Central memory CD4-positive, alpha-beta T cell (primary cell): ENCODE results near the gene VIPR2.

ENCODE experiments used
- DNase-seq: peaks from one replicate; pipeline ENCODE4 v3.0.0; 2022

Gene VIPR2

DNA sequence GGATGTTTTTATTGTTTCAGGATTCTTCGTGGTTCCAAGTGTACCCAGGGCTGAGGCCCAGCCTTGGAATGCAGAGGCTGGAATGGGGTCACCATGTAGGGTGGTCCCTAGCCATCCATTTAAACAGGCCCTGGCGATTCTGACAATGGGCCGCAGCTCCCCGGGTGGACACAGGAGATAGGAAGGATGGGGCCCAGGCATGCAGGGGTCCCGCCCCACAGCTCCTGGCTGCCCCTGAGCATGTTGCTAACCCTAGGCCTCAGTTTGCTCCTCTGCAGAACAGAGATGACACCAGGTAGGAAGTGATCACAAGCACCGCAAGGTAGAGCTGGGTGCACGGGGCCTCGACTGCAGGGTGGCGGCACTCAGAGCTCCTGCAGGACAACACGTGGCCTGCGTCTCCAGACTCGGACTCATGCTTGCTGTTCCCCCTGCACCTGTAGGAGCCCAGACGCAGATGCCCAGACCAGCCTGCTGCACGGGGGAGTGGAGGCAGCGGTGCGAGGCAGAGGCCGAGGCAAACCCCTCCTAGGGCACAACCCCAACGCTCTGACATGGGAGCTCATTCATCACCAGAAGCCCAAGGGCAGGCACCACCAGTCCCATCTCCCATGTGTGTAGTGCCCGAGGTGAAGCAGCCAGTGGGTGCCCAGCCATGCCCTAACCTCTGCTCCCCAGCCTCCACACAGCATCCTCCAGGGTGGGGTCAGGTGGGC lies 25.5 kb downstream of the VIPR2 start:
- DNase-seq: no peak

DNA sequence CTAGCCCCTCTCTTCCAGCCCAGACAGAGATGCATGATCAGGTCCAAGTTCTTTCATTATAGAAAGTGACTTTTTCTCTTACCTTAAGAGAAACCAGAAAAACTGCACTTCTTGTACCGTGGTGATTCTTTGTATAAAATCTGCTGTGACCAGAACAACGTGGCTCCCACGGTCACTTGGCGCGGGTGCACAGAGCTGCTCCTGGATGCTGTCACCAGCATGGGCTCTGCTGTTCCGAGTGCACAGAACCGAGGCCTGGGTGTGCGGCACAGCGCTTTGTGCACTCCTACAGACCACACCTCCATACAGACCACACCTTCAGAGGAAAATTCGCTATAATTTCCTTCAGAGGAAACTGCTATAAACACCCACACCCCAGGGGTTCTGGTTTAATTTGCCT lies 26.0 kb downstream of the VIPR2 start:
- DNase-seq: no peak

DNA sequence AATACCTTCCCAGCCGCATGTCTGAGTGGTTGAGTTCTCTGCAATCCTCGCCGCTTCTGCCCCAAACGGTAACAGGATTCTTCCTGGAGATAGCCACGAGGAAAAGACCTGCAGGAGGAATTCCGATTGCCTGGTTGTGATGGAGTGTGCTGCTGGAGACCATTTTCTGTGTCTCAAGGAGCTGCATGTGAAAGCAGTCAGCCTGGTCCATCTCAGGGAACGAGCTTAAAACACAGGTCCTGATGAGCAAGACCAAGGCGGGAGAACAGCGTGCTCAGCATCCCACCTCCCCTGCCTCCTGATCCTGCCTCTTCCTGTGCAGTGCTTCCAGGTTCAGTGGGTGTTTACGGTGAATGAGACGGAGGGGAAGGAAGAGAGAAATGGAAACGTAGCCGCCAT lies 26.5 kb downstream of the VIPR2 start:
- no peak for DNase-seq

DNA sequence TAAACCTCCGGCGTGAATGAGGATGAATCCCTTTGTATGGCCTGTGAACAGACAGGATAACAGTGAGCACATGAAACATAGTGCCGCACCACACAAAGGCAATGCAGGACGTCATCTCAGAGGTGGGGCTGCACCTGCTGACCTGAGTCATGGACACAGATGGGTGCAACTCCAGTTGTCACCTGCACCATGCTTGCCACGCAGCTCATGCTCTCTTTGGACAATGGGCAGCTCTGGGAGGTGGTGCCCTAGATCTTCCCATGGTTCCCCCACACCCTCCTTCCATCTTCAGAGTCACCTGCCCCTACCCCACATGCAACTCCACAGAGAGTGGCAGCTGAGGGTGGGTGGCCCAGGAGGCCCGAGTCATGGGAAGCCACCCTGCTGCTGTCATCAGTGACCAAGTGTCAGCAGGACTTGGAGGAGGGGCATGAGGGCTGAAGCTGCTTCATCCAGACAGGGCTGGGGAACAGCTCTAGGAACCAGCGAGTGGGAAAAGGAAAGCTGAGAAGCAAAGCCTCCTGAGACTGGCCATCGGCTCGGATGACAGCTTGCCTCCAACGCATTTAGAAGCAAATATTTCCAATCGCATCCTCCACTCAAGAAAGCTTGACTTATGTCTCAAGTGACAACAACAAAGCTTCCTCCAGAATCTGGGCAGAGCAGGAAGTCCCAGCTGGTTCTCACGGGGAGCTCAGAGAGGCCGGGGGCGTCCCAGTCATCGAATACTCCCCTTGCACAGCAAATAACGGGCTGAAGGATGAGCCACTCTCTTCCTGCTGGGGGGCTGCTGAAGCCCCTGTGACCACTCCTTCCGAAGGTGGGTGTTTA lies 27.1 kb downstream of the VIPR2 start:
- DNase-seq: no peak

DNA sequence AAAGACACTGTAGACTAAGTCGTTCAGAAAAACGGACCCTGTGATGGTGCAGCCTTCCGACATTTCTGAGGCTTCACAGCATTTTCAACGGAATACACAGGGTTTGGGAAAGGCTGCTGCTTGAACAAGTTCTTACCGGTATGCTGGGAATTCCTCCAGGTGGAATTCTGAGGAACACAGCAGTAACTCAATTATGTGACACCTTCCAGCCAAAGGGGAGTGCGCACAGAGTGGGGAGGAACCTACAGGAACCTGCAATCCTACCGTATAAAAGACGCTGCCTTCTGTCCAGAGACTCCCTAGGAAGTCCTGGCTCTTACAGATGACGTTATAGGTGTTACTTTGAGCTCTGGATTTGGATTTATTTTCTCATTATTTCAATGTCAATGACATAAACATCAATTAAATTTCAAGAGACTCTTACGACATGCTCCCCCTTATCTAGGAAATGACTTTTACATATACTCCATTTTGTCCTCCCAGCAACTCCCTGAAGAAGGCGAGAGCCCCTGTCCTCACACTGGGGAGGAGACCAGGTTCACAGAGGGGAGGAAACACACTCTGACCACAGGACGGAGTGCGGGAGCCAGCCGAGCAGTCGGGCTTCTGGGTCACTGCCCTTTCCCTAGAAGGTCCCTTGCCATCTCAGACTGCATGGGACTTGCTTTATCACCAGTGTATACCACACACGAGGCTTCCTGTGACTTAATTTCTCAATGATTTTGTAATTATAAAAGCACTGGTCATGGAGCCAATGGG lies 27.9 kb downstream of the VIPR2 start:
- DNase-seq: no peak

DNA sequence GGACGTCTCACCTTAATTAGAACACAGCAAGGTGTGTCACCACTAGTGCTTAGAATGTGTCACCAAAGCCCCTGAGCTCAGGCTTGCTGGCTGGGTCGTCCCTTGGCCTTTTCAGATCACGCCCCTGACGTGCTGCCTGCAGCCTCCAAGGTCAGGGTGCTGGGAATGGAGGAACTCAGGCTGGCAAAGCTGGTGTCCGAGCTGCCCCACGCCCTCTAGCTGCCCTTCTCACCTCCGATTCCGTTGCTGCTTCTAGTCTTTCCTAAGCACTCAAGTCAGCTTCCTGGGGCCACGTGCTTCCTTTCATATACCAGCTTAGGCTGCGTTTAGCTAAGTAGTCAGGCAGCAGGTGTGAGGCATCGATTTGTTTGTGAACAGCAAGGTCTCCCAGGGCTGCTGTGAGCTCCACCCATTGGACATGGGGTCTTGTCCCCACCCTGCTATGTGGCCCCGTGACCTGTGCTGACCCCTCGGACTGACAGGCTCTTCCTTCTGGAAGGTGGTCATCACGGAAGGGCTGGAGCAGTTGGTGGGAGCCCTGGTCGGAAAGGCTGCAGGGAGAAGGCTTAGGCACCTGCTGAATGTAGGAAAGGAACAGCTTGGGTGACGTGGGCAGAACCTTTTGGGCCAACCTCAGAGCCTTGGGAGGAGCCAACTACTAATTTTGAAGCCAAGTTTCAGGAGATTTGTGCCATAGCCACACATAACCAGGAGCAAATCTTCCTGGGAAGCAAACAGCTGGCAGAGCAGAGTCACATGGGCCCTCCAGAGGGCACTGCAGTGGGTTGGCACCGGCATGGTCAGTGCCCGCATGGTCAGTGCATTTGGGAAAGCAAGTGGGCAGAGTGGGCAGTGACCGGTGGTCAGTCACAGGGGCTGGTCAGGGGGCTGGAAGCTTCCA lies 28.8 kb downstream of the VIPR2 start:
- DNase-seq: no peak

DNA sequence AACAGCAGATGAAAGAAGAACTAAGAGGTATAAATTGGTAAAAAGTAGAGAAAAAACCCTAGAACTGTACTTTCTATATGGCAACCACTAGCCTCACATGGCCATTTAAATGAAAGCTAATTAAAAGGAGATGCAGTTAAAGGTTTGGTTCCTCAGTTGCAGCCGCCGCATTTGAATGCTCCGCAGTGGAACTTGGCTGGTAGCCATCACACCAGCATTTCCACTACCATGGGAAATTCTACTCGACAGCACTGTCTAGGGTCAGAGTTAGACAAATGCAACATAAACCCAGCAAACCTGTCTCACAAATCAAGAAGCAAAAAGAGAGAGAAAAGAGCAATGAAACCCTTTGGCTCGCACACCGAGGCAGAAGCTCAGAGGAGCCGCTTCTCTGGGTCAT lies 29.7 kb downstream of the VIPR2 start:
- no peak for DNase-seq

DNA sequence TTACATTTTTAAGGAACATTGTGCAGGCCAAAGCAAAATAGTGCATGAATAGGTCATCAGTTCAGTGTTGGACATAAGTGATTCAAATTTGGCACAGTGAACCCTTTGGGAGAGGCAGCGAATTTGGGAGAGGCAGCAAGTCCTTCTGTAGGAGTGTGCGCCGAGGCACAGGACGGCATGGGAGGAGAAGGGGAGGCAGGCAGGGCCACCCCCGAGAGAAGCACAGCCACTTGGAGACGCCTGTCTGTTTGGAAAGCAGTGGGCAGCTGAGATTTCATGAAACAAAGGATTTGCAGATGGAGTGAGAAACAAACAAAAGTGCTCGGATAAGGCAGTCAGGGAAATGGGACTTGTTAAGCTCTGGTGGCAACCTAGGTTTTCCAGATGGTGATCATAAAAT lies 30.6 kb downstream of the VIPR2 start:
- no peak for DNase-seq

DNA sequence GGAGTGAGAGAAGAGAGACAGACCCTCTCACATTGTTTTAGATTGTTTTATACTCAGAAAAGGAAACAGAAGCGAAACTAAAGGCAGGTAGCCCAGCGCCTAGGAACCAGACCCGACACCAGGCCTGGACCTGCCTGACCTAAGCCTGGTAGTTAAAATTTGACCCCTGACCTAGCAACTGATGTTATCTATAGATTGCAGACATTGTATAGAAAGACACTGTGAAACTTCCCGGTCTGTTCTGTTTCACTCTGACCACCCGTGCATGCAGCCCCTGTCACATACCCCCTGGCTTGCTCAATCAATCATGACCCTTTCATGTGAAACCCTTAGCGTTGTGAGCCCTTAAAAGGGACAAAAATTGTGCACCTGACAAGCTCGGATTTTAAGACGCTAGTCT lies 31.6 kb downstream of the VIPR2 start:
- DNase-seq: no peak

DNA sequence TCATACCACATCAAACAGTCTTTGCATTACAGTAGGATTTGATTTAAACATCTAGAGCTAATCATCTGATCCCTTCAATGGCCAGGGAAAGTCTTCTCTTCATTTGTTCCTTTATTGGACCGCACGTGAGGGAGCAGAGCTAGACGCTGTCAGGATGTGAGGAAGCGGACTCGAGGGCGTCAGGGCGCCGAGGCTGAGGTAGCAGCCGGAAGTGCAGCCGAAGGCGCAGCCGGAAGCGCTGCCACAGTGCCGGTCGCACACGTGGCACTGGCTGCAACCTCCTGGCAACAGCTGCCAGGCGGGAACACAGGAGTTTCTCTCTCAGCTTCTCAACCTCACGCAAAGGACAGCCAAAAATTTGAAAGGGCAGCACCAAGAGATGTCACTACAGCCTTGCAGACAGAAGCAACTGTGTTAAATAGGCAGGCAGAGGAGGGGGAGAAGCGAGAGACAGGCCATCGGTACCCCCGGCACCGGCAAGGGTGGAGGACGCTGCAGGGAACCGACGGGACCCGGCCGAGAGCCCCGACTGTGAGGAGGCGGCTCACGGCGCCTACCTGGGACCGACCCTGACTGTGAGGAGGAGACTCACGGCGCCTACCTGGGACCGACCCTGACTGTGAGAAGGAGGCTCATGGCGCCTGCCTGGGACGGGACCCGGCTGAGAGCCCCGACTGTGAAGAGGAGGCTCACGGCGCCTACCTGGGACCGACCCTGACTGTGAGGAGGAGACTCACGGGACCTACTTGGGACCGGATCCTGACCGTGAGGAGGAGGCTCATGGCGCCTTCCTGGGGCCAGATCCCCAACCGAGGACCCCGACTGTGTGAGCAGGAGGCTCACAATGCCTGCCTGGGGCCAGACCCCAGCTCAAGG lies 32.3 kb downstream of the VIPR2 start:
- no peak for DNase-seq

DNA sequence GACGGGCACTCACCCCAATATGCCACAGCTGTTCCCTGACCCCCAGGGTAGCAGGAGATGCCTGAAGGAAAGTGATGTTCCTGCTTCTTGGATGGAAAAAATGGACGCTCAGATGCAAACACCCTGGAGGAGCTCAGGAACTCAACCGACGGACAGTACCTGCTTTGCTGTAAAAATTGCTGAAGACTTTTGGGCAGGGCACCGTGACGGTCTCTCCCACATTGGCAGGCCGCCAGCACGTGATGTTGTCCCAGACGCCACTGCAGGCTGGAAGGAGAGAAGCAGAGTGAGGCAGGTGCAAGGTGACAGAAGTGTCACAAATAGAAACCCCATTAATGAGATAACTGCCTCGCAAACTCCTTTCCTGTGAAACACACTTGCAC lies 35.0 kb downstream of the VIPR2 start:
- DNase-seq: no peak

DNA sequence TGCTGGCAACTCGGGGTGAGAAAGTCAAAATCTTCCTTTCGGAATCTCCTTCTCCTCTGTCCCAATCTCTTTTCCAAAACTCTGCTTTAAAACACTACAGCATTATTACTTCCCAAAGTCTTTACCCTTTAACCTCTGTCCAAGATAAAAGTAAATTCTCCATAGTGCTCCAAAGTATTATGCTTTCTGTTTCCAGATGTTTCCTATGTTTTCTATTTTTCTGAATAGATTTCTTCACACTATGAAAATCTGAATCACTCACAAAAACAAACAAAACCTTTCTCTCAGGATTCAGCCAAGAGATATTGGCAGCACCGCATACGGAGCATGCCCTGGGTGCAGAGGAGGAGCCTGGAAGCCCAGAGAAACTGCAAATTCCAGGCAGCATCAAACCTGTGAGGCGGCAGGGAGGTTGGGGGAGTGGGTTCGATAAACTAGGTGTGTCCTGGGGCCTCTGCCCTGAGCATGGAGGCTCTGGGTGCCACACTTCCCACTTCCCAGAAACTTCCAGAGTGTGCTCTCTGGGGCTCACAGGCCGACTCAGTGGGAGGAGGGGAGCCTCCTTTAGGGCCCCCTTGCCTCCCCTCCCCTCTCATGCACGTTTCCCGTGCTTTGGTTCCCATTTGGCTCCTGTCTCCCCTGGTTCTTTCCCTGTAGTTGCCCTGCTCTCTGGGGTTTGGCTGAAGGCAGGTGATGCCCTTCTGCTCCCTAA lies 35.6 kb downstream of the VIPR2 start:
- DNase-seq: no peak

DNA sequence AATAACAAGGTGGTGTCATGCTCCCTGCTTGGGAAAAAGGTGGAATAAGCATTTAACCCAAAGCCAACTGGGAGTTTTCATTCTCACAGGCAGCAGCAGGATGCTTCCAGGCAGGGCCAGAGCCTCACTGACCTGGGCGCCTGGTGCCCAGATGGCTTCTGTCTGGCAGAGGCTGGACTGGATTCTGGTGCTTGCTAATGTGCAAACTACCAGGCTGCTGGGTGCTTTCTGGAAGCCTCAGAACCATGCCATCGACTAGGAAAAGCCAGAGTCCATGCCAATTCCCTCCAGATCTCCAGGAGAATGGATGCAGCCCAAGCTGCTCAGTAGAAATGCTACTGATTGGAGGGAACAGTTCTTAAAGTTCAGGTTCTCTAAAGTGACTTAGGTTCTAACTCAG lies 36.2 kb downstream of the VIPR2 start:
- no peak for DNase-seq

DNA sequence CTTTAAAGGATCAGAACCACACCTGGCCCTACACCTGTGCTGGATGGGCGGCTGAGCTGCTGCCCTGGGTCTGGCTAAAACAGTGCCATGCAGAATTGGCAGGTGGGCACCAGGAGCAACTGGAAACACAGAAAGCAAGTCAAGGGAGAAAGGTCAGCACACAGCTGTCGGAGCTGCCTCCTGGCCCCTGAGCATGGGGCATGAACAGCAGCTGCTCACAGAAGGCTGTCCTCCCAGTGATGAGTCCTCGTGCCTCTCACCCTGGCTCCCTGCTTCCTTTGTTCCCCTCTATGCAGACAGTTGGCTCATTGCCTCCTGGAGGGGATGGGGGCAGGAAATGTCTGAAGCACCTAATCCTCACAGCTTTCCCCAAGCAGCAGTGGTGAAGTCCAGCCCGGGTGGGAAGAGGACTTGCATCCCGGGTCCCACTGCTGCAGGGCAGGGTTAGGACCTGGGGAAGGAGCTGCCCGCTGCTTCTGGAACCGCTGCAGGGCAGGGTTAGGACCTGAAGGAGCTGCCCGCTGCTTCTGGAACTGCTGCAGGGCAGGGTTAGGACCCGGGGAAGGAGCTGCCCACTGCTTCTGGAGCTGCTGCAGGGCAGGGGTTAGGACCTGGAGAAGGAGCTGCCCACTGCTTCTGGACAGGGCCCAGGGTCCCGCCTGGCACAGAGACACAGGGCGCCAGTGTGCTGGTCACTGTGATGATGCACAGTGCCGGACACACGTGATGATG lies 37.3 kb downstream of the VIPR2 start:
- no peak for DNase-seq

DNA sequence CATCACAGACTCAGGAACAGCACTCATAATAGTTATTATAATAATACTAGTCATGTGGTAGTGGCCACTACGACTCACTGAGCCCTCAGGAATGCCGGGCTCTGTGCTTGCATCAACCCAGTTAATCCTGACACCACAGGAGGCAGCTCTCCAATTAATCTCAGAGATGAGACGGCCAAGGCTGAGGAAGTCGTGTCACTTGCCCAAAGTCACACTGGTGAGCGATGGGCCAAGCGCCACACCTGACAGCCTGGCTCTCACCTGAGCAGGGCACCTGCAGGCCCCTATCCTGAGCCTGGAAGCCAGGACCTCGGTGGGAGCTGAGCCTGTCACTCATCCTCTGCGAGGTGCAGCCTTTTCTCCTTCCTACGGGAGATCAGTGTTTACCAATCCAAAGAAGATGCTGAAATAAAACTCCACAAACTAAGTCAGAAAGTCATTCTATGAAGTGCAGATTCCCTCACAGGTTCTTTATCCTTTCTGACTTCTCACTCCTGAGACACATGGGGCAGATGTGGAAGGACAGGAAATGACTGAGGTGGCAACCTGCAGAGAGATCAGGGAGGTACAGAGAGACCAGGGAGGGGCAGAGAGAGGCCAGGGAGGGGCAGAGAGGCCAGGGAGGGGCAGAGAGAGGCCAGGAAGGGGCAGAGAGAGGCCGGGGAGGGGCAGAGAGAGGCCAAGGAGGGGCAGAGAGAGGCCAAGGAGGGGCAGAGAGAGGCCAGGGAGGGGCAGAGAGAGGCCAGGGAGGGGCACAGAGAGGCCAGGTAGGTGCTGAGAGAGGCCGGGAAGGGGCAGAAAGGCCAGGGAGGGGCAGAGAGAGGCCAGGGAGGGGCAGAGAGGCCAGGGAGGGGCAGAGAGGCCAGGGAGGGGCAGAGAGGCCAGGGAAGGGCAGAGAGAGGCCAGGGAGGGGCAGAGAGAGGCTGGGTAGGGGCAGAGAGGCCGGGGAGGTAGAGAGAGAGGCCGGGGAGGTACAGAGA lies 38.5 kb downstream of the VIPR2 start:
- no peak for DNase-seq

DNA sequence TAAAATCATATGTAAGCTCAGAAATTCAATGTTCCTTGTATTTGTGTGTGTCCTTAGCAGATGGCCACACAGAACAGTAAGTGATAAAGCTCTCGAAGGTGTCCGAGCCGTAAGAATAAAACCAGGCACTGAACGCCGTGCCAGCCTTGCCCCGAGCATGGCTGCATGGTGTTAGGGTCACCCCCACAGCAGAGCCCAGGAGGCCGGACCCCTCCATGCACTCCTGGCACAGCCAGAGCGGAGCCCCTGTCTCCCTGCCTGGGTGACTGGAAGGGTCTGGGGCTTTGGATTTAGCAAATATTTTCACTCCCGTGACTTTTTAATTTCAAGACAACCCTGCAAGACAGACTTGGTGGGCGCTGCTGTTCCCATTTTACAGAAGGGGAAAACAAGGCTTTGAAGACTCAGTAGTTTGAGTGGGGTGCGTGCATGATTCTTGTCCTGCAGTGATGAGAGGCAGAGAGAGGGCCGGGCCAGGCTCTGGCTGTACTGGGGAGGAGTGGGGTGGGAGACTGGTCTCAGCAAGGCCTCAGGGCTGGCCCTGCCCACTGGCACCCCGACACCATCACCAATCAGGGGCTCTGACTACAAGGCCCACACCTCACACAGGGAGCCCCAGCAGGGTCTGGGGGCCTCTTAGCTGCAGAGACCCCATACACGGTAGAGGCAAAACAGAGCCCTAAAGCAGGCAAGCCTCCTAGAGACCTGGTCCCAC lies 39.4 kb downstream of the VIPR2 start:
- DNase-seq: no peak

DNA sequence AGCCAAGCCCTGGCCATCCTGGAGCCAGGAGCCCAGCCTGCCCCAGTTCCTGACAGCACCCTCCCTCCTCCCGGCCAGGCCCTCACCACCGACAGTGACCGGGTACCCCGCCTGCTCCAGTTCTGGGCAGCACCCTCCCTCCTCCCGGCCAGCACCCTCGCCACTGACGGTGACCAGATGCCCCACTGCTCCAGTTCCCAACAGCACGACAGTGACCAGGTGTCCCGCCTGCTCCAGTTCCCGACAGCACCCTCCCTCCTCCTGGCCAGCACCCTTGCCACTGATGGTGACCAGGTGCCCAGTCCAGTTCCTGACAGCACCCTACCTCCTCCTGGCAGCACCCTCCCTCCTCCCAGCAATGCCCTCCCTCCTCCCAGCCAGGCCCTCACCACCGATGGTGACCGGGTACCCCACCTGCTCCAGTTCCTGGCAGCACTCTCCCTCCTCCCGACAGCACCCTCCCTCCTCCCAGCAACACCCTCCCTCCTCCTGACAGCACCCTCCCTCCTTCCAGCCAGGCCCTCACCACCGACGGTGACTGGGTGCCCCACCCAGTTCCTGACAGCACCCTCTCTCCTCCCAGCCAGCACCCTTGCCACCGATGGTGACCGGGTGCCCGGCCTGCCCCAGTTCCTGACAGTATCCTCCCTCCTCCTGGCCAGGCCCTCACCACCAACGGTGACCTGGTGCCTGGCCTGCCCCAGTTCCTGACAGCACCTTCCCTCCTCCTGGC lies 40.3 kb downstream of the VIPR2 start:
- DNase-seq: no peak
